Measurements from ENCODE around the gene FAM168A. TPM values are rescaled to one million over a fixed set of nuclear protein-coding genes. Genes with fewer than 3 reads are reported as not detected.

FAM168A gene
- total RNA-seq, 1 donor, result 28.2 TPM

DNA sequence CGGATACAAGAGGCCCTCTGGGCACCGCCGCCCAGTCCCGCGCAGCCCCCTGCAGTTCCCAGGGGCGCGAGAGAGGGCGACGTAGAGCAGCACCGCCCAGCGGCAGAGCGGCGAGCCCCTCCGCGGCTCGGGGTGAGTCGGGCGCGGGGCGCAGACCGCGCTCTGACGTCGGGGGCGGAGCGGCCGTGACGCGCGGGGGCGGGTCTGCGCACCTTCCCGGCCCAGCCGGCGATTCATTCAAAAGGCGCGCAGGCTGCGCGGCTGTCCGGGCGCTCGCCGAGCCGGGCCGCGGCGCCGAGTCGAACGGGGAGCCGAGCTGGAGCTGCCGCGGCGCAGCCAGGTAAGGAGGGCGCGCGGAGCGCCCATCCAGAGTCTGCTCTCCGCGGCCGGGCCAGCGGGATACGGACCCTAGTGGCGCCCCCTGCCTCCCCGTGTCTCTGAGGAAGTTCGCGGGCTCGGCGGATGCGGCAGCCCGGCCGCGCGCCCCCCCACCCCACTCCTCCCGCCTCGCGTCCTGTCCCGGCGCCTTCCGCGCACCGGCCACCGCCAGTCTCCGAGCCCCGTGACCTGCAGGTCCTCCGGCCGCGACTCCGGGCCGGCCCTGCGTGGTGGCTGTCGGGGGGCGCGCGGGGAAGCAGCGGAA is 221.6 kb downstream of the FAM168A start, which contains the start of gene RELT:
RELT (plus strand) TSS at position 240 of the 643 bp plus-strand sequence. CDS start 12,738 bp downstream, outside the sequence.
- peak within 1 kb of the TSS; percentile 95 for H3K4me3 ChIP-seq (ENCODE audit: insufficient read depth, low read length)
- TF ChIP-seq, protein P1, sequence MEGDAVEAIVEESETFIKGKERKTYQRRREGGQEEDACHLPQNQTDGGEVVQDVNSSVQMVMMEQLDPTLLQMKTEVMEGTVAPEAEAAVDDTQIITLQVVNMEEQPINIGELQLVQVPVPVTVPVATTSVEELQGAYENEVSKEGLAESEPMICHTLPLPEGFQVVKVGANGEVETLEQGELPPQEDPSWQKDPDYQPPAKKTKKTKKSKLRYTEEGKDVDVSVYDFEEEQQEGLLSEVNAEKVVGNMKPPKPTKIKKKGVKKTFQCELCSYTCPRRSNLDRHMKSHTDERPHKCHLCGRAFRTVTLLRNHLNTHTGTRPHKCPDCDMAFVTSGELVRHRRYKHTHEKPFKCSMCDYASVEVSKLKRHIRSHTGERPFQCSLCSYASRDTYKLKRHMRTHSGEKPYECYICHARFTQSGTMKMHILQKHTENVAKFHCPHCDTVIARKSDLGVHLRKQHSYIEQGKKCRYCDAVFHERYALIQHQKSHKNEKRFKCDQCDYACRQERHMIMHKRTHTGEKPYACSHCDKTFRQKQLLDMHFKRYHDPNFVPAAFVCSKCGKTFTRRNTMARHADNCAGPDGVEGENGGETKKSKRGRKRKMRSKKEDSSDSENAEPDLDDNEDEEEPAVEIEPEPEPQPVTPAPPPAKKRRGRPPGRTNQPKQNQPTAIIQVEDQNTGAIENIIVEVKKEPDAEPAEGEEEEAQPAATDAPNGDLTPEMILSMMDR (IDR thresholded peaks at IDR 0.05; ENCODE audit: extremely low read depth, low read depth, low read length), result peak; percentile 72
- peak within 1 kb of the TSS; percentile 95 for H3K27ac ChIP-seq (ENCODE audit: low read depth, low read length)
- peak; percentile 100 for DNase-seq (ENCODE audit: insufficient read length, low spot score, missing footprints)
- no peaks in the 10 kb centered on the region for H3K36me3 ChIP-seq (ENCODE audit: insufficient read depth, low read length)
- H3K4me1 ChIP-seq (ENCODE audit: insufficient read depth, low read length), result peaks cover 30% of the 10 kb centered on the region
- peaks cover 26% of the 10 kb centered on the region for H4K20me1 ChIP-seq (ENCODE audit: insufficient read depth, low read length)
- H3K27me3 ChIP-seq (ENCODE audit: insufficient read depth, low read length), result no peaks in the 10 kb centered on the region
- H3K9me3 ChIP-seq (ENCODE audit: low read depth, low read length), result no peaks in the 10 kb centered on the region
- peak within 1 kb of the TSS; percentile 77 for H2AFZ ChIP-seq (ENCODE audit: low read length)
- H3K79me2 ChIP-seq (ENCODE audit: insufficient read depth, low read length), result peaks cover 49% of the 10 kb centered on the region
- peak within 1 kb of the TSS; percentile 97 for H3K4me2 ChIP-seq (ENCODE audit: insufficient read depth, low read length)

- H2AFZ ChIP-seq (ENCODE audit: low read length), result peak overlapping the region; percentile 69
Measured at GRCh38 chr11:73375830-73376159, 222.1 kb downstream of the FAM168A start.

DNA sequence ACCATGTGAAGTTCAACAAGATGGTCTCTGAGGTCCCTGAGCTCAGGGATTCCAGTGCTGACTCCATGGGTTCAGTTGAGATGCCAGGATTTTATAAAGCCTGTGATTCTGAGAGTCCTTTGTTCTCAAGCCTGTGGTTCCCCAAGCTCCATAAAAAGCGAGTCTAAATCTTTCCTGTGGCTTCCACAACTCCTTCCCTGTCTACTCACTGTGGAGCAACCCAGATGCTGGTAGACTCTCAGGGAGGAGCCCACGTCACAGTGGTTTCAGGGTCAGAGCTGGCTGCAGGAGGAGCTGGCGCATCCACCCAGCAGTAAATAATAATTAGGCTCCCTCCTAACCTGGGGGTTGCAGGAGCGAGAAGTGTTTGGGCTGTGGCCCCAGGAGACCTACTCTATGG is 223.8 kb downstream of the FAM168A start:
- Histone ChIP-seq H3K79me2 (ENCODE audit: insufficient read depth, low read length) (peaks cover 28% of the 10 kb centered on the region), H3K4me1 (ENCODE audit: insufficient read depth, low read length) (peaks cover 27% of the 10 kb centered on the region), H3K4me2 (ENCODE audit: insufficient read depth, low read length) (no peak overlapping the region), H3K36me3 (ENCODE audit: insufficient read depth, low read length) (peaks cover 2% of the 10 kb centered on the region), H3K4me3 (ENCODE audit: insufficient read depth, low read length) (no peak overlapping the region), H3K27ac (ENCODE audit: low read depth, low read length) (peak overlapping the region; percentile 53), H3K27me3 (ENCODE audit: insufficient read depth, low read length) (no peaks in the 10 kb centered on the region), H4K20me1 (ENCODE audit: insufficient read depth, low read length) (peaks cover 8% of the 10 kb centered on the region), H2AFZ (ENCODE audit: low read length) (no peak overlapping the region), H3K9me3 (ENCODE audit: low read depth, low read length) (no peaks in the 10 kb centered on the region)
- no peak for DNase-seq (ENCODE audit: insufficient read length, low spot score, missing footprints)
- TF ChIP-seq, protein P1 (IDR thresholded peaks at IDR 0.05; ENCODE audit: extremely low read depth, low read depth, low read length), result no peak

More at GRCh38 chr11:73375830-73376159, 222.1 kb downstream of the FAM168A start:
- Histone ChIP-seq H3K79me2 (ENCODE audit: insufficient read depth, low read length) (peaks cover 44% of the 10 kb centered on the region), H3K9me3 (ENCODE audit: low read depth, low read length) (no peaks in the 10 kb centered on the region), H3K36me3 (ENCODE audit: insufficient read depth, low read length) (no peaks in the 10 kb centered on the region), H3K27me3 (ENCODE audit: insufficient read depth, low read length) (no peaks in the 10 kb centered on the region), H3K27ac (ENCODE audit: low read depth, low read length) (peak overlapping the region; percentile 51), H3K4me3 (ENCODE audit: insufficient read depth, low read length) (no peak overlapping the region), H3K4me2 (ENCODE audit: insufficient read depth, low read length) (peak overlapping the region; percentile 67), H4K20me1 (ENCODE audit: insufficient read depth, low read length) (peaks cover 22% of the 10 kb centered on the region), H3K4me1 (ENCODE audit: insufficient read depth, low read length) (peaks cover 30% of the 10 kb centered on the region)
- no peak for DNase-seq (ENCODE audit: insufficient read length, low spot score, missing footprints)
- TF ChIP-seq, protein P1 (IDR thresholded peaks at IDR 0.05; ENCODE audit: extremely low read depth, low read depth, low read length), result no peak

- H3K36me3 ChIP-seq (ENCODE audit: insufficient read depth, low read length), result peaks cover 14% of the 10 kb centered on the region
- H3K27ac ChIP-seq (ENCODE audit: low read depth, low read length), result no peak overlapping the region
- H3K4me2 ChIP-seq (ENCODE audit: insufficient read depth, low read length), result no peak overlapping the region
- peaks cover 11% of the 10 kb centered on the region for H3K79me2 ChIP-seq (ENCODE audit: insufficient read depth, low read length)
- H2AFZ ChIP-seq (ENCODE audit: low read length), result no peak overlapping the region
- H3K27me3 ChIP-seq (ENCODE audit: insufficient read depth, low read length), result no peaks in the 10 kb centered on the region
- no peak overlapping the region for H3K4me3 ChIP-seq (ENCODE audit: insufficient read depth, low read length)
- H4K20me1 ChIP-seq (ENCODE audit: insufficient read depth, low read length), result no peaks in the 10 kb centered on the region
- peak; percentile 96 for DNase-seq (ENCODE audit: insufficient read length, low spot score, missing footprints)
- peaks cover 16% of the 10 kb centered on the region for H3K4me1 ChIP-seq (ENCODE audit: insufficient read depth, low read length)
- H3K9me3 ChIP-seq (ENCODE audit: low read depth, low read length), result no peaks in the 10 kb centered on the region
- TF ChIP-seq, protein P1 (IDR thresholded peaks at IDR 0.05; ENCODE audit: extremely low read depth, low read depth, low read length), result peak; percentile 50
Measured at GRCh38 chr11:73372375-73372993, 225.4 kb downstream of the FAM168A start.

Data from osteoblast (primary cell).